ENCODE results near the gene LINGO1. TPM values are rescaled to one million over a fixed set of nuclear protein-coding genes. Genes with fewer than 3 reads are reported as not detected.

The LINGO1 gene
- total RNA-seq, 1 donor from 2014 or later, result not detected

DNA sequence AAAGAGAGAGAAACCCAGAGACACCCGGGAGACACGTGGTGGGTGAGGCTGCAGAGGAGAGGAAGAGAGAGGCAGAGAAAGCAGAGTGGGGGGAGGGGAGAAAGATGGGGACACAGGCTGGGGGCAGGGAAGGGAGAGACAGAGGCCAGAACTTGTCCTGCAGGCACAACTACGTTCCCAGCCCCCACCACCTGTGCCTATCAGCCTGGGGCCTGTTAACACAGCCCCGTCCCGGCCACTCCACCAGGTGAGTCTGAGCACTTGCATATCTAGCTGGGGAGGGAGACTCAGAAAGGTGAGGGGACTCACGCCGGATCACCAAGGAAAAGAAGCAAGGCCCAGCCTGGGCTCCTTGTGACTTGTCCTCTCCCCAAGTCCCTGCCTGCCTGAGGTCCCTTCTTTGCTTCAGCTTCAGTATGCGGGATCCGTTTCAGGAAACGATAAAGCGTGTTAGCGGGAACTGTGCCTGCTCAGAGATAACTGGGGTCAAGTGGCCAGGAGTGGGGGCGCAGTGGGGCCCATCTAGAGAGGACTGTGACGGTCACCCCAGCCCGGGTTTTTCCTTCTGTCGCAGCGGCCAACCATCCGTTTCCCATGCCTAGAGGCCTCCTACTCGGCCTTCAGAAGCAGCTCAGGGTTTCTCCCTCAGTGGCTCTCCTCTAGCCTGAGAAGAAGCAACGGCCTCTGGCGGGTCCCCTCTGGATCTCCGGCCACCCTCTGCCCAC is 10.3 kb downstream of the LINGO1 start:
- Histone ChIP-seq H3K4me3 (ENCODE audit: low read depth, low read length) (no peak overlapping the region), H3K27me3 (ENCODE audit: control insufficient read depth, insufficient read depth, low read length) (peaks cover 2% of the 10 kb centered on the region), H3K36me3 (ENCODE audit: control insufficient read depth, insufficient read depth, low read length) (no peaks in the 10 kb centered on the region)
- TF ChIP-seq, protein P1, sequence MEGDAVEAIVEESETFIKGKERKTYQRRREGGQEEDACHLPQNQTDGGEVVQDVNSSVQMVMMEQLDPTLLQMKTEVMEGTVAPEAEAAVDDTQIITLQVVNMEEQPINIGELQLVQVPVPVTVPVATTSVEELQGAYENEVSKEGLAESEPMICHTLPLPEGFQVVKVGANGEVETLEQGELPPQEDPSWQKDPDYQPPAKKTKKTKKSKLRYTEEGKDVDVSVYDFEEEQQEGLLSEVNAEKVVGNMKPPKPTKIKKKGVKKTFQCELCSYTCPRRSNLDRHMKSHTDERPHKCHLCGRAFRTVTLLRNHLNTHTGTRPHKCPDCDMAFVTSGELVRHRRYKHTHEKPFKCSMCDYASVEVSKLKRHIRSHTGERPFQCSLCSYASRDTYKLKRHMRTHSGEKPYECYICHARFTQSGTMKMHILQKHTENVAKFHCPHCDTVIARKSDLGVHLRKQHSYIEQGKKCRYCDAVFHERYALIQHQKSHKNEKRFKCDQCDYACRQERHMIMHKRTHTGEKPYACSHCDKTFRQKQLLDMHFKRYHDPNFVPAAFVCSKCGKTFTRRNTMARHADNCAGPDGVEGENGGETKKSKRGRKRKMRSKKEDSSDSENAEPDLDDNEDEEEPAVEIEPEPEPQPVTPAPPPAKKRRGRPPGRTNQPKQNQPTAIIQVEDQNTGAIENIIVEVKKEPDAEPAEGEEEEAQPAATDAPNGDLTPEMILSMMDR (IDR thresholded peaks at IDR 0.05; ENCODE audit: insufficient read depth, low read length, severe bottlenecking), result no peak
- no peak for FAIRE-seq
- DNase-seq (ENCODE audit: low read depth), result no peak

DNA sequence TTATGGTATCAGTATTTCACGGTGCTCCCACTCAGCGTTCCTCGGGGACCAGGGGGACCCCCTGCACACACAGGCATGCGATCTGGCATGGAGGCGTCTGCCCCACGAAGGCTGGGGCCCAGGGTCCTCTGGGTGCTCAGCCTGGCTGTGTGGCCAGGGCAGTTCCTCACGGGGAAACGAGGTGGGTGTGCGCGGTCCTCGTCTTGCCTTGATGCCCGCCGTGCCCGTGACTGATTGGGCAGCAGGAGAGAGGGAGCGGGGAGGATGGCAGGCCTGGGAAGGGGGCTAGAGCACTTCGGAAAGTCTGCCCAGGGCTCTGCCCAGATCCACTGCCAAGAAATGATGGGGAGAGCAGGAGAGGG is 10.9 kb downstream of the LINGO1 start:
- TF ChIP-seq, protein P1 (IDR thresholded peaks at IDR 0.05; ENCODE audit: insufficient read depth, low read length, severe bottlenecking), result no peak
- FAIRE-seq (no peak), DNase-seq (ENCODE audit: low read depth) (no peak)
- Histone ChIP-seq H3K4me3 (ENCODE audit: low read depth, low read length) (no peak overlapping the region), H3K27me3 (ENCODE audit: control insufficient read depth, insufficient read depth, low read length) (peaks cover 2% of the 10 kb centered on the region), H3K36me3 (ENCODE audit: control insufficient read depth, insufficient read depth, low read length) (no peaks in the 10 kb centered on the region)

DNA sequence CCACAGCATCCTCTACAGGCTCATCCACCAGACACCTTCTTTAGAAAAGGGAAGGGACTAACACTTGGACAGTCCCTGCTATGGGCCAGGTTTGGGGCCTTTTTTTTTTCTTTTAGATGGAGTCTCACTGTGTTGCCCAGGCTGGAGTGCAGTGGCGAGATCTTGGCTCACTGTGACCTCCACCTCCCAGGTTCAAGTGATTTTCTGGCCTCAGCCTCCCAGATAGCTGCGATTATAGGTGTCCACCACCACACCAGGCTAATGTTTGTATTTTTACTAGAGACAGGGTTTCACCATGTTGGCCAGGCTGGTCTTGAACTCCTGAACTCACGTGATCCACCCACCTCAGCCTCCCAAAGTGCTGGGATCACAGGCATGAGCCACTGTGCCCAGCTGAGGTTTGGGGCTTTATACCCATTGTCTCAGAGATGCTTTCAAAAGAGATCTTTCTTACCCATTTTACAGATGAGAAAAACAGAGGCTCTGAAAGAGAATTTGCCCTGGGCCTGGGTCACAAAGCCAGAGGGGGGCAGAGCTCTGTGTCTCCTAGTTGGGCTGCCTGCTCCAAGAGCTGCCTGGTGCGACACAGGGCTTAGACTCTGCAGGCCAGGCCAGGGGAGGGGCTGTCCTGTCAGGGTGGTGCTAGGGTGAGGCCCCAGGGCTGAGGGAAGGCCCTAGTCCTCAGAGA is 11.6 kb downstream of the LINGO1 start:
- DNase-seq (ENCODE audit: low read depth) (no peak), FAIRE-seq (no peak)
- Histone ChIP-seq H3K36me3 (ENCODE audit: control insufficient read depth, insufficient read depth, low read length) (no peaks in the 10 kb centered on the region), H3K4me3 (ENCODE audit: low read depth, low read length) (no peak overlapping the region), H3K27me3 (ENCODE audit: control insufficient read depth, insufficient read depth, low read length) (peaks cover 2% of the 10 kb centered on the region)
- TF ChIP-seq, protein P1 (IDR thresholded peaks at IDR 0.05; ENCODE audit: insufficient read depth, low read length, severe bottlenecking), result no peak

DNA sequence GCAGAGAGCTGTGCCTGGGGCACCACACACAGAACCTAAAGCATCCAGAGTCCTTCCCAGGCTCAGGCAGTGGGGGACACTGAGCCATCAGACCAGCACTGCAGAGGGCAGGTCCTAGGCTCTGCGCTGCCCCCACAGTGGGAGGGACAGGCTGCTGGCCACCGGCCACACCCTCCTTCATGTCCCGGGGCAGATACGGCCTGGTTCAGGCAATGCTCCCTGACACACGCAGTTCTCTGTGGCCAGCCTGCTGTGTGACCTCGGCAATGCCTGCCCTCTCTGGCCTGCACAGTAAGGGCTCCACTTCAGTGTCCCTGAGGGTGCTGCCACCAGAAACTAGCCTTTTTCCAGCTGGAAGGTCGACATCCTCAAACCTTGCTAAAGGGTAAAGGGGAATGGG is 12.4 kb downstream of the LINGO1 start:
- Histone ChIP-seq H3K4me3 (ENCODE audit: low read depth, low read length) (no peak overlapping the region), H3K27me3 (ENCODE audit: control insufficient read depth, insufficient read depth, low read length) (peaks cover 2% of the 10 kb centered on the region), H3K36me3 (ENCODE audit: control insufficient read depth, insufficient read depth, low read length) (no peaks in the 10 kb centered on the region)
- TF ChIP-seq, protein P1 (IDR thresholded peaks at IDR 0.05; ENCODE audit: insufficient read depth, low read length, severe bottlenecking), result no peak
- FAIRE-seq (no peak), DNase-seq (ENCODE audit: low read depth) (no peak)

DNA sequence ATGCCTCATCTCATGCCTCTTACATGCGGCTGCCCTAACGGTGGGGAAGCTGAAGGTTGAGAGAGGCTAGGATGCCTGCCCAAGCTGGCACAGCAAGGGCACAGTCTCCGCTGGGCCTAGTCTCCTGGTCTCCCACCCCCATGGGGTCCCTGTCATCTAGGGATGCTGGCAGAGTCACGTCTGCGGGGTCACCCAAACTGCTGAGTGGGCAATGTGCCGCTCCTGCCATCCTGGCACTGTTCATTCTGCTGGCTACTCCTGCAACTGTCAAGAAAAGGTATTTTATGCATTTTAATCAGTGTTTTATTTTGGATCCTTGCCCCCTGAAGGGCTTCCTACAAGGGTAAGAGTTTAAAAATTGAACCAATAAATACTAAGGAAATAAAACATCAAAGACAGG is 12.8 kb downstream of the LINGO1 start:
- no peak overlapping the region for H3K4me3 ChIP-seq (ENCODE audit: low read depth, low read length)
- DNase-seq (ENCODE audit: low read depth), result no peak
- H3K36me3 ChIP-seq (ENCODE audit: control insufficient read depth, insufficient read depth, low read length), result no peaks in the 10 kb centered on the region
- peaks cover 2% of the 10 kb centered on the region for H3K27me3 ChIP-seq (ENCODE audit: control insufficient read depth, insufficient read depth, low read length)
- no peak for FAIRE-seq
- TF ChIP-seq, protein P1 (IDR thresholded peaks at IDR 0.05; ENCODE audit: insufficient read depth, low read length, severe bottlenecking), result no peak

Measured in bronchial epithelial cell (primary cell).